Pancreas (tissue), 10 donors: Measurements from ENCODE around the gene SIPA1L2. TPM values are rescaled to one million over a fixed set of nuclear protein-coding genes. Genes with fewer than 3 reads are reported as not detected.
A peak's percentile ranks its signal among the peaks of the same experiment; 100 is the strongest.

ENCODE experiments used
- ATAC-seq, 4 donors: fragments of 200-7000 bp; cut with Tn5 transposase; one replicate each; pipeline versions ENCODE4 v1.8.0 to v1.9.1; 2020; ENCODE audit warnings: mild to moderate bottlenecking in 4 of 4, moderate library complexity in 4 of 4
- DNase-seq, 6 donors: peaks; one replicate each; pipeline ENCODE4 v3.0.0-alpha.2; 2020
- FAIRE-seq: peaks from 2 replicates; lab custom pipeline; 2012; peaks lifted over from hg19 to GRCh38; lab: Jason Lieb, UNC
- H3K27ac ChIP-seq, 4 donors: fragments of 200-600 bp; sonication (generic); 1 replicate in 3 of 4; 2 replicates in 1 of 4; pipeline versions ENCODE4 v1.5.0 to v1.8.0; 2020
- H3K27me3 ChIP-seq, 4 donors: fragments of 200-600 bp; one replicate each; pipeline ENCODE4 v1.8.0; 2021
- H3K36me3 ChIP-seq, 3 donors: fragments of 200-600 bp; sonication (generic) in 1 of 3; one replicate each; pipeline versions ENCODE4 v1.5.0 to v1.8.0; 2020 to 2021
- H3K4me1 ChIP-seq, 3 donors: fragments of 200-600 bp; one replicate each; pipeline ENCODE4 v1.8.0; 2021
- H3K4me3 ChIP-seq, 4 donors: fragments of 200-600 bp; sonication (generic) in 2 of 4; one replicate each; pipeline versions ENCODE4 v1.5.0 to v1.8.0; 2020 to 2021
- H3K9me3 ChIP-seq, 4 donors: fragments of 200-600 bp; one replicate each; pipeline ENCODE4 v1.8.0; 2021
- WGBS, 2 donors: extraction: QIAGEN DNeasy Blood & Tissue Kit; methylation state at CpG; one replicate each; pipeline ENCODE4 v1.1.7; 2013; 5-methylcytosine and 5-hydroxymethylcytosine counted together
- intact Hi-C, 3 donors: fragments of 100-400 bp; cut with DNase I; formaldehyde crosslinking; loops; one replicate each; pipeline versions ENCODE4 v1.11.1 to v1.14.2; 2022
- polyA plus RNA-seq, 2 donors: library from polyadenylated mRNA; stranded (reverse); fragments of 200-250 nt; gene quantifications; one replicate each; pipeline ENCODE4 v1.2.3, GENCODE V29; 2013
- total RNA-seq, 6 donors: library from RNA; stranded (reverse); fragmentation: NEBNext Ultra II Directional in 4 of 6; extraction: Animal tissue kit (Norgen Biotek cat#: 25700) in 4 of 6; gene quantifications; one replicate each; pipeline versions ENCODE4 v1.2.1 to v1.2.4, GENCODE V29; 2021 to 2023
- TF ChIP-seq, protein P1 (sequence below), 4 donors: fragments of 200-600 bp; sonication (generic) in 3 of 4; IDR thresholded peaks; one replicate each; pipeline versions ENCODE4 v1.5.0 to v1.8.0; 2021; ENCODE audit warnings: antibody characterized with exemption in 4 of 4
- donor health status: healthy with polysubstance abuse.
- donor health status: DM: no; HTN: no; CAD: no; lungs with moderate emphysema.
- donor health status: DM: no; HTN: no; CAD: no.
- donor health status: control.
- donor health status: control.
- donor health status: Bipolar disorder and iron deficiency.
- donor health status: DM: yes; HTN: yes; CAD: no.
- donor health status: DM: no; HTN: no; CAD: no.
- donor health status: DM: no; HTN: no; CAD: no.
- donor health status: DM: yes; HTN: yes; CAD: no.

The SIPA1L2 gene
- total and polyA plus RNA-seq, 8 donors = 2.1 to 10.9 (median 4.7) TPM

DNA sequence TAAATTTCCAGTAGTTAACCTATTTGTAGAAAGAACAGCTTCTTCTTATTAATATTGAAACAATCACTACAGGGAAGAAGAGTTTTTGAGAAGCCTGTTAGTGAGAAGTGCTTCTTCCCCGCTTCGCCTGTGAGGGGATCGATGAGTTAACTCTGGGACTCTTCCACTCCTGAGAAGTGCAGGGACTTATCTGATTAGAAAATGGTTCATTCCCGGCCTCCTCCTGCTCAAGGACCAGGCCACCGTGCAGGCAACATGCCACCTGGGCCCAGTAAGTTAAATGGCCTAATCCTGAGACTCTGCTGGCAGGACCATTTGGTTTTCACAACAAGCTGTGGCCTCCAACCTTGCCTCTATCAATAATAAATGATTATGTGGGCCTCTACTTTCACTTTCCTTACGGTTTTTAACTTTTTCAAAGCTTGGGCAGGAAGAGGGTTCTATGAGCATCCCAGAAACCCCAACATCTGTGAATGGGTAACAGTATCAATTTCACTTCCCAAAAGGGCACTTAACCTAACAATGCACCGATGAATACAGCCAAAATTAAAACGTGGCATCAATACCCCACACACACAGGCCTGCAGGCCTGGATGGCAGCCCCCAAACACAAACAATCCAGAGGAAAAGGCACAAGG, 33.1 kb downstream of the SIPA1L2 start:
- no peak overlapping the region for H3K27ac ChIP-seq
- intact Hi-C loops = no loop called here
- peaks cover 0 to 4% (median 0%) of the 10 kb centered on the region in 3 donors for H3K4me1 ChIP-seq

DNA sequence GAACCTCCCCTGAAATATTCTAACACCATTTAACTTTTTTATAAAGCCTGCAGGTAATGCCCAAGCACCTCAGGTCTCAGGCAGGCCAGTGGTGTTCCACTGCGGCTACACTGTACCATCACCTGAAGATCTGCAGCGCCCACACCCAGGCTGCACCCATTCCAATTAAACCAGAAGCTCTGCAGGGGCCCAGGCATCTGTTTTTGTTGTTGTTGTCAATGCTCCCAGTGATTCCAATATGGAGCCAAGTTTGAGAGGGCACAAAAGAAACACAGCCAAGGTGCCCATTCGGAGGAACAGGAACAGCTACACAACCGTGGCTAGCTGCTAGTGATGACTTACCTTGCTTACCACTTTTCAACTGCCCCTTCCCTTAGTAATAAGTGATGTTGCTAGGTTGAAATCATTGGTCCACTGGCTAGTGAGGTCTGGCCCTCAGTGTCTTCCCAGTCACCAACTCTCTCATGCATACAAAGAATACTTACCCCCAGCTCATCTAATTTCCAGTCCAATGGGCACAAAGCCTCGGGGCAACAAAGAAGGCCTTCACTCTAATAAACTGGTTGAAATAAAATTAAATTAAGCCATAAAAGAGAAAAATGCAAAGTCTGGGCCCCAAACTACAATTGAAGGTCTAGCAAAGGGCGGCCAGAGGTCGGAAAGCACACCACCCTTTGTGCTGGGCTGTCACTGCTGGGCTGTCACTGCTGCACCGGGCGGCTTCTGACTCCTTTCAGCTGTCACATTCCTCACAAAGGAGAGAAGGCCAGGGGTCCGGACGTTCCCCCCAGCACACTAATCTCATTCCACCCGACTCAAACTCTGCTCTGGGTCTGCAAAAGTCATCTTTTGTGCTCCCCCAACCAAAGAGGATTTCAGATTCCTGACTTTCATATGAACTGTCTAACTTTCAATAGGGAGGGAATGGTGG, 34.9 kb downstream of the SIPA1L2 start:
- FAIRE-seq = no peak
- TF ChIP-seq, protein P1, sequence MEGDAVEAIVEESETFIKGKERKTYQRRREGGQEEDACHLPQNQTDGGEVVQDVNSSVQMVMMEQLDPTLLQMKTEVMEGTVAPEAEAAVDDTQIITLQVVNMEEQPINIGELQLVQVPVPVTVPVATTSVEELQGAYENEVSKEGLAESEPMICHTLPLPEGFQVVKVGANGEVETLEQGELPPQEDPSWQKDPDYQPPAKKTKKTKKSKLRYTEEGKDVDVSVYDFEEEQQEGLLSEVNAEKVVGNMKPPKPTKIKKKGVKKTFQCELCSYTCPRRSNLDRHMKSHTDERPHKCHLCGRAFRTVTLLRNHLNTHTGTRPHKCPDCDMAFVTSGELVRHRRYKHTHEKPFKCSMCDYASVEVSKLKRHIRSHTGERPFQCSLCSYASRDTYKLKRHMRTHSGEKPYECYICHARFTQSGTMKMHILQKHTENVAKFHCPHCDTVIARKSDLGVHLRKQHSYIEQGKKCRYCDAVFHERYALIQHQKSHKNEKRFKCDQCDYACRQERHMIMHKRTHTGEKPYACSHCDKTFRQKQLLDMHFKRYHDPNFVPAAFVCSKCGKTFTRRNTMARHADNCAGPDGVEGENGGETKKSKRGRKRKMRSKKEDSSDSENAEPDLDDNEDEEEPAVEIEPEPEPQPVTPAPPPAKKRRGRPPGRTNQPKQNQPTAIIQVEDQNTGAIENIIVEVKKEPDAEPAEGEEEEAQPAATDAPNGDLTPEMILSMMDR (IDR thresholded peaks at IDR 0.05) = no peak
- intact Hi-C loops = no loop called here
- H3K27ac ChIP-seq = no peak overlapping the region
- WGBS, 2 donors = 86 to 96% methylated on average over 12 of the region's 12 CpGs
- no peaks in the 10 kb centered on the region for H3K27me3 ChIP-seq
- no peak for ATAC-seq
- DNase-seq = no peak
- no peaks in the 10 kb centered on the region for H3K36me3 ChIP-seq
- H3K9me3 ChIP-seq = no peaks in the 10 kb centered on the region
- H3K4me3 ChIP-seq = no peak overlapping the region
- H3K4me1 ChIP-seq = peaks cover 0 to 7% (median 0%) of the 10 kb centered on the region in 3 donors

More for the DNA sequence above, 33.1 kb downstream of the SIPA1L2 start:
- FAIRE-seq = no peak
- no peak for DNase-seq
- WGBS, 2 donors = 63 to 64% methylated on average over 8 of the region's 8 CpGs
- TF ChIP-seq, protein P1 (IDR thresholded peaks at IDR 0.05) = no peak
- Histone ChIP-seq H3K4me3 (no peak overlapping the region), H3K36me3 (no peaks in the 10 kb centered on the region), H3K9me3 (no peaks in the 10 kb centered on the region), H3K27me3 (no peaks in the 10 kb centered on the region)
- ATAC-seq = no peak

DNA sequence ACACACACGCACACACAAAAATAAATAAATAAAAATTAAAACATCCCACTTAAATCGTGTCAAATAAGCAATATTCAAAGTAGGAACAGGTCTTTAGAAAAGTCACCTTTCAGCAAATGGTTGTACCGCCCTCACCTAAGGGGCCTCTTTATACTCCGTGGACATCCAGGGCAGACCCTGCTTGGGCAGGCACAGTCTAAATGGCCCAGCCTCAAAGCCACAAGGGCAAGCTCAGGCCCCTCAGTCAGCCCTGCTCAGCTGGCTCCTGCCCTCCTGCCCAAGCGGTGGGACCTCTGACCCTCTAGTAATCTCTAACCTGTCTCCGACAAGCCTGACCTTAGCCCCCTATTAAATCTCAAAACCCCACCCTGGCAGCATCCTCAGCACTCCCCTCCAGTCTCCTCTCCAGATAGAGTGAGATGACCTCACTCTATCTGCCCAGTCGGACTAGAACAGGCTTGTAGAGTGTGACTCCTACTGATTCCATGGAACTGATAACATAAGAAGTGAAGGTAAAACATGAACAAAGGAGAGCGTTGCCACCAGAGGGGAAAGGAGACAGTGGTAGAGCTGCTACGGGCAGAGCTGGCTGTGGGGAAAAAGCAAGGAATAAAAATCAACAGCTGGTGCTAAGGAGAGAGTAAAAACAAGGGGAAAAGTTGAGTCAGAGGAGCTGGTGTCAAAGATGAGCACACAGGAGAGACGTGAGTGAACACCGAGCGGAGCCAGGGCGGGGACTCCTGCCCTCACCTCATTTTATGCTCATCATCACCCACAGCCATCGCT, 36.0 kb downstream of the SIPA1L2 start:
- peaks cover 0 to 12% (median 0%) of the 10 kb centered on the region in 3 donors for H3K4me1 ChIP-seq
- TF ChIP-seq, protein P1 (IDR thresholded peaks at IDR 0.05) = no peak
- no peaks in the 10 kb centered on the region for H3K36me3 ChIP-seq
- intact Hi-C loops = no loop called here
- DNase-seq = no peak
- H3K4me3 ChIP-seq = no peak overlapping the region
- 79 to 81% methylated on average over 14 of the region's 14 CpGs for WGBS, 2 donors
- peak in 1 of 4 donors; percentile 26 for ATAC-seq
- FAIRE-seq = no peak
- H3K9me3 ChIP-seq = no peaks in the 10 kb centered on the region
- H3K27ac ChIP-seq = no peak overlapping the region
- H3K27me3 ChIP-seq = no peaks in the 10 kb centered on the region

DNA sequence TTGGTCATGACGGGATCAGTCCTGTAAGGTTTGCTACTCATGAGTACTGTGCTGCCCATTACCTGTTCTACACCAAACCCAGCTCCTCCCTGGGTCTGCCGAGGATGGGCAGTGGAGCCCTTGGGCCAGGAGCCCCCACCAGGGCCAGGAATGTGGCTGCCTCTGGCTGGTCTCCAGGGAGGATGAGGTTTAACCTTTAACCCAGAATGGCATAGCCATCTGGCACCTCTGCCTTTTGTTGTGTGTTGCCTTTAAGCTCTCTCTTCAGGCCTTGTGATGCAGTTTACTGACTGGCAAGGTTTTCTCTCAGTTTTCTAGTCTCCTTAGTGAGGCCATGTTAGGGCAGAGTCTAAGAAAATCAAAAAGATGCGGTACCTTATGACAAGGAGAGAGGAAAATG, 38.6 kb downstream of the SIPA1L2 start:
- H3K27me3 ChIP-seq = no peaks in the 10 kb centered on the region
- no peak overlapping the region for H3K4me3 ChIP-seq
- H3K9me3 ChIP-seq = no peaks in the 10 kb centered on the region
- peaks cover 0 to 8% (median 0%) of the 10 kb centered on the region in 3 donors for H3K4me1 ChIP-seq
- 82 to 96% methylated on average over 3 of the region's 3 CpGs for WGBS, 2 donors
- intact Hi-C loops = no loop called here
- no peaks in the 10 kb centered on the region for H3K36me3 ChIP-seq
- TF ChIP-seq, protein P1 (IDR thresholded peaks at IDR 0.05) = no peak
- FAIRE-seq (no peak), ATAC-seq (no peak), DNase-seq (no peak)
- H3K27ac ChIP-seq = peak overlapping the region in 1 of 4 donors; percentile 30
